K562 (cell line): ENCODE data around the gene WIF1. TPM values are rescaled to one million over a fixed set of nuclear protein-coding genes. Genes with fewer than 3 reads are reported as not detected.

Experiments used
- BRF1 ChIP-seq: IDR thresholded peaks from 3 replicates; pipeline ENCODE4 v1.6.1; 2011; ENCODE audit warnings: borderline replicate concordance, mild to moderate bottlenecking; ENCODE audit not compliant: insufficient read length; ENCODE audit errors: extremely low read depth
- CHD1 ChIP-seq: fragments of 200-600 bp; sonication (generic); IDR thresholded peaks from one replicate; pipeline ENCODE4 v1.6.1; 2012; ENCODE audit warnings: mild to moderate bottlenecking, moderate library complexity, low read length, inconsistent platforms
- GTF2E2 ChIP-seq: fragments of 200-800 bp; sonication (Bioruptor generic); IDR thresholded peaks from 2 replicates; pipeline ENCODE4 v1.6.1; 2016; ENCODE audit warnings: missing genetic modification characterization, missing compliant biosample characterization
- HNRNPH1 ChIP-seq: fragments of 200-400 bp; formaldehyde crosslinking; optimal IDR thresholded peaks from 2 replicates; pipeline ENCODE3; 2017; ENCODE audit warnings: low read depth, mild to moderate bottlenecking, low read length, moderate library complexity
- MCM2 ChIP-seq: fragments of 450-650 bp; IDR thresholded peaks from 2 replicates; pipeline ENCODE4 v1.6.1; 2017; ENCODE audit warnings: low read depth, mild to moderate bottlenecking
- MTA3 ChIP-seq: fragments of 450-650 bp; formaldehyde crosslinking; IDR thresholded peaks from 2 replicates; pipeline ENCODE4 v1.6.1; 2017; ENCODE audit warnings: mild to moderate bottlenecking, borderline replicate concordance
- PCBP1 ChIP-seq: fragments of 200-400 bp; formaldehyde crosslinking; IDR thresholded peaks from 2 replicates; pipeline ENCODE4 v1.6.1; 2018; ENCODE audit warnings: mild to moderate bottlenecking, low read depth, low read length; ENCODE audit not compliant: poor library complexity, severe bottlenecking
- POLR2AphosphoS2 ChIP-seq: IDR thresholded peaks from 2 replicates; pipeline ENCODE4 v1.6.1; 2012; ENCODE audit warnings: low read length, improper control_type of control experiment
- RCOR1 ChIP-seq, 2 experiments: IDR thresholded peaks; 2 replicates each; pipeline ENCODE4 v1.6.1; 2012; ENCODE audit warnings: low read depth in 2 of 2, low read length in 2 of 2, borderline replicate concordance in 1 of 2, improper control_type of control experiment in 1 of 2
- RHOXF2B ChIP-seq: fragments of 250-450 bp; sonication (Bioruptor Pico); conservative IDR thresholded peaks from 2 replicates; pipeline ENCODE4 v1.5.1; 2021
- SMARCB1 ChIP-seq: IDR thresholded peaks from 2 replicates; pipeline ENCODE4 v1.6.1; 2011; ENCODE audit warnings: improper control_type of control experiment, low read depth; ENCODE audit not compliant: insufficient read length
- TBP ChIP-seq: optimal IDR thresholded peaks from 2 replicates; pipeline ENCODE3; 2011; ENCODE audit warnings: low read depth, low read length, improper control_type of control experiment
- TEAD2 ChIP-seq: fragments of 450-650 bp; IDR thresholded peaks from 2 replicates; pipeline ENCODE4 v1.6.1; 2016; ENCODE audit warnings: missing genetic modification characterization, control low read depth, missing compliant biosample characterization
- ZBTB17 ChIP-seq: fragments of 450-650 bp; formaldehyde crosslinking; IDR thresholded peaks from 2 replicates; pipeline ENCODE4 v1.4.0; 2020; ENCODE audit warnings: mild to moderate bottlenecking
- ZC3H4 ChIP-seq: sonication (generic); formaldehyde crosslinking; IDR thresholded peaks from 2 replicates; pipeline ENCODE4 v1.9.0; 2021; ENCODE audit warnings: missing genetic modification reagents, borderline replicate concordance
- ZEB2 ChIP-seq: fragments of 450-650 bp; IDR thresholded peaks from 2 replicates; pipeline ENCODE4 v1.6.1; 2016
- ZNF124 ChIP-seq: sonication (generic); formaldehyde crosslinking; IDR thresholded peaks from 2 replicates; pipeline ENCODE4 v1.8.1; 2022; ENCODE audit warnings: missing genetic modification reagents
- ZNF217 ChIP-seq: sonication (generic); formaldehyde crosslinking; IDR thresholded peaks from 2 replicates; pipeline ENCODE4 v1.8.0; 2022; ENCODE audit warnings: mild to moderate bottlenecking, missing genetic modification reagents
- ZNF224 ChIP-seq: sonication (generic); formaldehyde crosslinking; IDR thresholded peaks from 2 replicates; pipeline ENCODE4 v1.8.0; 2022; ENCODE audit warnings: mild to moderate bottlenecking, missing genetic modification reagents
- ZNF583 ChIP-seq: fragments of 250-450 bp; sonication (Bioruptor Pico); IDR thresholded peaks from 2 replicates; pipeline ENCODE4 v1.4.0; 2020
- polyA plus RNA-seq, 8 experiments: library from polyadenylated mRNA; depleted of rRNA in 4 of 8; stranded (reverse) in 5 of 8; unstranded in 3 of 8; fragments of >200 nt; fragmentation: Nextera tagmentation in 2 of 8; fragmentation: Illumina TruSeq in 1 of 8; extraction: Ambion mirVana in 2 of 8; extraction: Trizol in 1 of 8; gene quantifications; 2 replicates each; pipeline versions ENCODE4 v1.2.1 to v1.2.3, GENCODE V29; 2011 to 2014; ENCODE audit warnings: inconsistent platforms in 1 of 8, missing spikeins in 1 of 8
- total RNA-seq, 7 experiments: library from RNA; depleted of rRNA in 6 of 7; stranded (reverse); fragments of >200 nt in 6 of 7; fragmentation: Illumina TruSeq in 2 of 7; extraction: Trizol in 2 of 7; gene quantifications; 2 replicates each; pipeline versions ENCODE4 v1.2.1 to v1.2.3, GENCODE V29; 2011 to 2021; ENCODE audit warnings: low replicate concordance in 1 of 7
- TF ChIP-seq, protein P1 (sequence below): sonication (generic); formaldehyde crosslinking; IDR thresholded peaks from 2 replicates; pipeline ENCODE4 v1.9.0; 2022; ENCODE audit warnings: mild to moderate bottlenecking, missing genetic modification reagents
- TF ChIP-seq, protein P2 (sequence below): IDR thresholded peaks from 2 replicates; pipeline ENCODE4 v1.6.1; 2011; ENCODE audit not compliant: insufficient read length; ENCODE audit errors: extremely low read depth
- TF ChIP-seq, protein P3 (sequence below): fragments of 250-450 bp; sonication (Bioruptor Pico); IDR thresholded peaks from 2 replicates; pipeline ENCODE4 v1.6.1; 2021; ENCODE audit warnings: mild to moderate bottlenecking
- TF ChIP-seq, protein P4 (sequence below): fragments of 450-650 bp; IDR thresholded peaks from 2 replicates; pipeline ENCODE4 v1.6.1; 2018; ENCODE audit not compliant: partially characterized antibody

The WIF1 gene
- total and polyA plus RNA-seq, 9 of the 15 experiments (the other 6 are each of a cell fraction or from before 2014, with no cell fraction given), result not detected

DNA sequence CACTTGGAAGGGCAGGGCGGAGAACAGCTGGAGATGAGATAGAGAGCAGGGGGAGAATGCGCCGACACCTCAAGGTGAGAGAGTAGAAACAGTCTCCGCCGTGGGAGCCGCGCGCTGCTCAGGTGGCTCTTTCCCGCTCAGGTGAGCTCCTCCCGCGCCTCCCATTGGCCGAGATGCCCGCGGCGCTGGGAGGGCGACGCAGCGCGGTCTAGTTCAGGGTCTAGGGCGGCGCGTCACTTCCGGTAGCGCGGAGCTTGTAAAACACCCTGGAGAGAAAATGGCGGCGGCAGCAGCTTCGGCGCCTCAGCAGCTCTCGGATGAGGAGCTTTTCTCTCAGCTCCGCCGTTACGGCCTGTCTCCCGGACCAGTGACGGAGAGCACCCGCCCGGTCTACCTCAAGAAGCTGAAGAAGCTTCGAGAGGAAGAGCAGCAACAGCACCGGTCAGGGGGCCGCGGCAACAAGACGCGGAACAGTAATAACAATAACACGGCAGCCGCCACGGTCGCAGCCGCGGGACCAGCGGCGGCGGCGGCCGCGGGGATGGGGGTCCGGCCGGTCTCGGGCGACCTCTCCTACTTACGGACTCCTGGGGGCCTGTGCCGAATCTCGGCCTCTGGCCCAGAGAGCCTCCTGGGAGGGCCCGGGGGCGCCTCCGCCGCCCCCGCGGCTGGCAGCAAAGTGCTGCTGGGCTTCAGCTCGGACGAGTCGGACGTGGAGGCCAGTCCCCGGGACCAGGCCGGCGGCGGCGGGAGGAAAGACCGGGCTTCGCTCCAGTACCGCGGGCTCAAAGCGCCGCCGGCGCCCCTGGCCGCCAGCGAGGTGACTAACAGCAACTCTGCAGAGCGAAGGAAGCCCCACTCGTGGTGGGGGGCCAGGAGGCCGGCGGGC, 48.5 kb upstream of the WIF1 start, which contains the start of gene LEMD3 (continued):
- TF ChIP-seq, protein P1, sequence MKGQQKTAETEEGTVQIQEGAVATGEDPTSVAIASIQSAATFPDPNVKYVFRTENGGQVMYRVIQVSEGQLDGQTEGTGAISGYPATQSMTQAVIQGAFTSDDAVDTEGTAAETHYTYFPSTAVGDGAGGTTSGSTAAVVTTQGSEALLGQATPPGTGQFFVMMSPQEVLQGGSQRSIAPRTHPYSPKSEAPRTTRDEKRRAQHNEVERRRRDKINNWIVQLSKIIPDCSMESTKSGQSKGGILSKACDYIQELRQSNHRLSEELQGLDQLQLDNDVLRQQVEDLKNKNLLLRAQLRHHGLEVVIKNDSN, result peak; percentile 69
- TF ChIP-seq MCM2 (no peak), ZBTB17 (no peak), ZNF124 (CRISPR knock-in tag) (no peak), GTF2E2 (peak; percentile 94), SMARCB1 (no peak), CHD1 (peak; percentile 91), TEAD2 (tag) (no peak), RHOXF2B (CRISPR knock-in tag) (no peak), HNRNPH1 (no peak), ZEB2 (peak; percentile 98), BRF1 (no peak), PCBP1 (peak; percentile 67), ZC3H4 (CRISPR knock-in tag) (no peak), ZNF583 (CRISPR knock-in tag) (no peak), ZNF217 (no peak), ZNF224 (CRISPR knock-in tag) (peak; percentile 79; the same call in 1 of the 2 replicates), TBP (peak; percentile 95), MTA3 (0 out of 2 replicates have a peak, but pooled peaks have one; percentile 47), RCOR1 (IDR thresholded peaks at IDR 0.05; ENCODE audit: borderline replicate concordance in 1 of 2, low read depth in 2 of 2, low read length in 2 of 2) (peak in 1 of 2 experiments; percentile 41; a peak in 1 of 4 replicates), POLR2AphosphoS2 (no peak)
- TF ChIP-seq, protein P2, sequence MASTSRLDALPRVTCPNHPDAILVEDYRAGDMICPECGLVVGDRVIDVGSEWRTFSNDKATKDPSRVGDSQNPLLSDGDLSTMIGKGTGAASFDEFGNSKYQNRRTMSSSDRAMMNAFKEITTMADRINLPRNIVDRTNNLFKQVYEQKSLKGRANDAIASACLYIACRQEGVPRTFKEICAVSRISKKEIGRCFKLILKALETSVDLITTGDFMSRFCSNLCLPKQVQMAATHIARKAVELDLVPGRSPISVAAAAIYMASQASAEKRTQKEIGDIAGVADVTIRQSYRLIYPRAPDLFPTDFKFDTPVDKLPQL, result no peak
- TF ChIP-seq, protein P3, sequence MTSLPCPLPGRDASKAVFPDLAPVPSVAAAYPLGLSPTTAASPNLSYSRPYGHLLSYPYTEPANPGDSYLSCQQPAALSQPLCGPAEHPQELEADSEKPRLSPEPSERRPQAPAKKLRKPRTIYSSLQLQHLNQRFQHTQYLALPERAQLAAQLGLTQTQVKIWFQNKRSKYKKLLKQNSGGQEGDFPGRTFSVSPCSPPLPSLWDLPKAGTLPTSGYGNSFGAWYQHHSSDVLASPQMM (CRISPR knock-in tag), result no peak
- TF ChIP-seq, protein P4, sequence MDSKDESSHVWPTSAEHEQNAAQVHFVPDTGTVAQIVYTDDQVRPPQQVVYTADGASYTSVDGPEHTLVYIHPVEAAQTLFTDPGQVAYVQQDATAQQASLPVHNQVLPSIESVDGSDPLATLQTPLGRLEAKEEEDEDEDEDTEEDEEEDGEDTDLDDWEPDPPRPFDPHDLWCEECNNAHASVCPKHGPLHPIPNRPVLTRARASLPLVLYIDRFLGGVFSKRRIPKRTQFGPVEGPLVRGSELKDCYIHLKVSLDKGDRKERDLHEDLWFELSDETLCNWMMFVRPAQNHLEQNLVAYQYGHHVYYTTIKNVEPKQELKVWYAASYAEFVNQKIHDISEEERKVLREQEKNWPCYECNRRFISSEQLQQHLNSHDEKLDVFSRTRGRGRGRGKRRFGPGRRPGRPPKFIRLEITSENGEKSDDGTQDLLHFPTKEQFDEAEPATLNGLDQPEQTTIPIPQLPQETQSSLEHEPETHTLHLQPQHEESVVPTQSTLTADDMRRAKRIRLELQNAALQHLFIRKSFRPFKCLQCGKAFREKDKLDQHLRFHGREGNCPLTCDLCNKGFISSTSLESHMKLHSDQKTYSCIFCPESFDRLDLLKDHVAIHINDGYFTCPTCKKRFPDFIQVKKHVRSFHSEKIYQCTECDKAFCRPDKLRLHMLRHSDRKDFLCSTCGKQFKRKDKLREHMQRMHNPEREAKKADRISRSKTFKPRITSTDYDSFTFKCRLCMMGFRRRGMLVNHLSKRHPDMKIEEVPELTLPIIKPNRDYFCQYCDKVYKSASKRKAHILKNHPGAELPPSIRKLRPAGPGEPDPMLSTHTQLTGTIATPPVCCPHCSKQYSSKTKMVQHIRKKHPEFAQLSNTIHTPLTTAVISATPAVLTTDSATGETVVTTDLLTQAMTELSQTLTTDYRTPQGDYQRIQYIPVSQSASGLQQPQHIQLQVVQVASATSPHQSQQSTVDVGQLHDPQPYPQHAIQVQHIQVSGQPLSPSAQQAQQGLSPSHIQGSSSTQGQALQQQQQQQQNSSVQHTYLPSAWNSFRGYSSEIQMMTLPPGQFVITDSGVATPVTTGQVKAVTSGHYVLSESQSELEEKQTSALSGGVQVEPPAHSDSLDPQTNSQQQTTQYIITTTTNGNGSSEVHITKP, result peak; percentile 56
